ENCODE measurements around the gene ROBO2. TPM values are rescaled to one million over a fixed set of nuclear protein-coding genes. Genes with fewer than 3 reads are reported as not detected.

The ROBO2 gene
- total RNA-seq, 6 experiments from 2014 or later, result 0.09 to 0.36 (median 0.20) TPM

DNA sequence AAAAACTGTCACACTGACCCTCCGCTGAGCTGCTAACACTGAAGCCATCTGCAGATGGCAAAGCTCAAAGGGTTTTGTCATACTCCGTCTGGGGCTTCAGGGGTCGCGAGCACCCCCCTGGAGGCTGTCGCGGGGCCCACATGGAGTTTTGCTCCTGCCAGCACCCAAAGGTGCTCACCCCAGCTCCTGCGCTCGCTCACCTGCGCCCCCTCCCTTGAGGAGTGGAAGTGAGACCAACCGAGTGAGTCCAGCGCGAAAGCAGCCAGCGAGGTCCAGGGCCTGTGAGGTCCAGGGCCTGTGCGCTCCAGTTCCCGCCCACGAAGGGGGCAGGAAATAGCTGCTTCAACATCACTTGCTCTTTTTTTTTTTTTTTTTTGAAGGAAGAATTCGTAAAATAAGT is 208.5 kb downstream of the ROBO2 start:
- DNase-seq, result no peak
- H3K4me3 Mint-ChIP-seq, result no peak overlapping the region
- peaks cover 1% of the 10 kb centered on the region; the same call in 1 of the 2 replicates for H3K27me3 Mint-ChIP-seq (ENCODE audit: insufficient read depth)
- TF ChIP-seq, protein P1, sequence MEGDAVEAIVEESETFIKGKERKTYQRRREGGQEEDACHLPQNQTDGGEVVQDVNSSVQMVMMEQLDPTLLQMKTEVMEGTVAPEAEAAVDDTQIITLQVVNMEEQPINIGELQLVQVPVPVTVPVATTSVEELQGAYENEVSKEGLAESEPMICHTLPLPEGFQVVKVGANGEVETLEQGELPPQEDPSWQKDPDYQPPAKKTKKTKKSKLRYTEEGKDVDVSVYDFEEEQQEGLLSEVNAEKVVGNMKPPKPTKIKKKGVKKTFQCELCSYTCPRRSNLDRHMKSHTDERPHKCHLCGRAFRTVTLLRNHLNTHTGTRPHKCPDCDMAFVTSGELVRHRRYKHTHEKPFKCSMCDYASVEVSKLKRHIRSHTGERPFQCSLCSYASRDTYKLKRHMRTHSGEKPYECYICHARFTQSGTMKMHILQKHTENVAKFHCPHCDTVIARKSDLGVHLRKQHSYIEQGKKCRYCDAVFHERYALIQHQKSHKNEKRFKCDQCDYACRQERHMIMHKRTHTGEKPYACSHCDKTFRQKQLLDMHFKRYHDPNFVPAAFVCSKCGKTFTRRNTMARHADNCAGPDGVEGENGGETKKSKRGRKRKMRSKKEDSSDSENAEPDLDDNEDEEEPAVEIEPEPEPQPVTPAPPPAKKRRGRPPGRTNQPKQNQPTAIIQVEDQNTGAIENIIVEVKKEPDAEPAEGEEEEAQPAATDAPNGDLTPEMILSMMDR (IDR thresholded peaks at IDR 0.05), result no peak
- H3K9me3 Mint-ChIP-seq, result peaks cover 22% of the 10 kb centered on the region
- no peaks in the 10 kb centered on the region for H3K4me1 Mint-ChIP-seq (ENCODE audit: low read depth)
- H3K36me3 Mint-ChIP-seq (ENCODE audit: low read depth), result no peaks in the 10 kb centered on the region; the same call in 1 of the 2 replicates
- no peak overlapping the region for H3K27ac Mint-ChIP-seq

DNA sequence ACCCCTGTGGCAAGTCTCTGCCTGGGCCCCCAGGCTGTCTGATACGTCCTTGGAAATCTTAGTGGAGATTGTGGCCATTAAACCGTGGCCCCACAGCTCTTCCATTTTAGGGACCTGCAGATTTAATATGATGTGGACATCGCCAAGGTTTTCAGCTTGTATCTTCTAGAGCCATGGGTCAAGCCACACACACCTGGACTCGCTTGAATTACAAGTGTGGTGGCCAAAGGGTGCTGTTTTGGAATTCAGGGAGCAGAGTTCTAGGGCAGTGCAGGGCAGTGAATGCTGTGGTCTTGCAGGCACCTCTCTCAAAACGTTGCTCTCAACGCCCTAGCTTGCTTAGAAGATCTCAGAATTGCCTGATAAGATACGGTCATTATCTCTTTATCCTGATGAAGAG is 211.2 kb downstream of the ROBO2 start:
- Mint-ChIP-seq H3K27me3 (ENCODE audit: insufficient read depth) (peaks cover 1% of the 10 kb centered on the region; the same call in 1 of the 2 replicates), H3K36me3 (ENCODE audit: low read depth) (no peaks in the 10 kb centered on the region), H3K9me3 (peaks cover 10% of the 10 kb centered on the region), H3K4me1 (ENCODE audit: low read depth) (no peaks in the 10 kb centered on the region), H3K27ac (no peak overlapping the region), H3K4me3 (no peak overlapping the region)
- DNase-seq, result no peak
- TF ChIP-seq, protein P1 (IDR thresholded peaks at IDR 0.05), result no peak

- no peaks in the 10 kb centered on the region for H3K36me3 Mint-ChIP-seq (ENCODE audit: low read depth)
- no peak overlapping the region for H3K4me3 Mint-ChIP-seq
- H3K4me1 Mint-ChIP-seq (ENCODE audit: low read depth), result no peaks in the 10 kb centered on the region
- TF ChIP-seq, protein P1 (IDR thresholded peaks at IDR 0.05), result peak; percentile 81
- H3K9me3 Mint-ChIP-seq, result peaks cover 5% of the 10 kb centered on the region
- H3K27ac Mint-ChIP-seq, result no peak overlapping the region
- peak; percentile 27 for DNase-seq
- no peaks in the 10 kb centered on the region; the same call in 1 of the 2 replicates for H3K27me3 Mint-ChIP-seq (ENCODE audit: insufficient read depth)
Observed at GRCh38 chr3:77254967-77255831, 215.3 kb downstream of the ROBO2 start.

DNA sequence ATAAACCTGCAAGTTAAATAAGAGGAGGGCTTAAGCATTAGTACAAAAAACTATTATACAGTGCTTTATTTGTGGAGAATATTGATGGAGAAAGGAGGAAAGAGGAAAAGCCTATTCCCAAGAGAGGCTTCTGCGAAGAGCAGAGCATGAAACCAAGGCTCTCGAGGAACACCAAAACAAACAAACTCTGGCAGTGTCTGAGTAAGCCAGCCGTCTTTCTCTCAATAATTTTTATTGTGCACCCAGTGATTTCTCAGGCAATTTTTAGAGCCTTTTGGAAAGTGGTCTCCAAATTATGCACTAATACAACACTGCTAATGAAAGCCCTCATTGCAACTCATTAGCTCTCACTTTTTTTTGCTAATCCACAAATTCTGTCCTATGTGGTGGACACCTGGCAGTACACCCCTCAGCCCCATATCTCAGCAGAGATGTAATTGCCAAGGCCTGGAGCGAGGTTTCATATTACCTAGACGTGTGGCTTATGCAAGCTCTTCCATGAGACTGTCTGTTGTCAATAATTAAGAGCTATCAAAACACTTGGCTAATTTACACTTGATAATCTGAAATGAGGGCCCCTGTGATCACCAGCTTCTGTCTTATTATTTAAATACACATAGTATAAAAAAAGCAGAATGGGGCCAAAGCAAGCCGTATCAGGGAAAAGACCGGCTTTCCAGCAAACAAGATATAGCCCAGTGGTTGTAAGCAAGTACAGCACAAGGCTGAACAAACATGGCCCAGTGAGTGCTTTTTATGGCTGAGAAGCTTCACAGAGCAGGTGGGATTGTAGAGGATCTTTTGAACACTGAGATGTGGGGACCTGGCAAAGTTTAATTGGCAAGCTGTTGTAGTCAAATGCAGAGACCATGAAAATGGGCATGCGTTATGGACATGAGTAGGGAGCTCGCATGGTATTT is 216.9 kb downstream of the ROBO2 start:
- H3K4me1 Mint-ChIP-seq (ENCODE audit: low read depth), result no peaks in the 10 kb centered on the region
- H3K36me3 Mint-ChIP-seq (ENCODE audit: low read depth), result no peaks in the 10 kb centered on the region
- TF ChIP-seq, protein P1 (IDR thresholded peaks at IDR 0.05), result no peak
- no peaks in the 10 kb centered on the region for H3K27me3 Mint-ChIP-seq (ENCODE audit: insufficient read depth)
- no peak overlapping the region for H3K27ac Mint-ChIP-seq
- H3K4me3 Mint-ChIP-seq, result no peak overlapping the region
- DNase-seq, result no peak
- no peaks in the 10 kb centered on the region for H3K9me3 Mint-ChIP-seq

GRCh38 chr3:77259694-77260093 is 219.8 kb downstream of the ROBO2 start:
- Mint-ChIP-seq H3K4me3 (no peak overlapping the region), H3K27ac (no peak overlapping the region), H3K4me1 (ENCODE audit: low read depth) (no peaks in the 10 kb centered on the region), H3K36me3 (ENCODE audit: low read depth) (no peaks in the 10 kb centered on the region), H3K9me3 (no peaks in the 10 kb centered on the region), H3K27me3 (ENCODE audit: insufficient read depth) (no peaks in the 10 kb centered on the region)
- DNase-seq, result no peak
- TF ChIP-seq, protein P1 (IDR thresholded peaks at IDR 0.05), result no peak

Data from HFFc6 (cell line).